ENCODE measurements around the gene GALNT10. TPM values are rescaled to one million over a fixed set of nuclear protein-coding genes. Genes with fewer than 3 reads are reported as not detected.

GALNT10 gene
- polyA plus RNA-seq, 4 donors: 27.6 to 30.1 (median 28.5) TPM

DNA sequence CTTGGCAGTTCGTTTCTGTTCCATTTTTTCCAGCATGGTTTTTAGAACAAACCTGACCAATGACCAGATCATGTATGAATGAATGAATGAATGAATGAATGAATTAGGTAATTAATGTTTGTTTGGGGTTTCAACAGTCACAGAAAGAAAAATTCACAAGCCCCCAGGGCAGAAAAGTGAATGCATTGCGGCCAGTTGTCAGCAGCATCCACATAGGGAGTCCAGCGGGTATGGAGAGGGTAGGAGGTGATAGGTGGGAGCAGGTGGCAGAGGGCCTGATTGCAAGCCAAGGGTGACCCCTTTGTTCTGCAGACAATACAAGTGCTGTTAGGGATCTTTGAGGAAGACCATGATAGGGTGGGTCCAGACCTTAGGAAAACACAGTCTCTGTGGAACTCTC, 205.6 kb downstream of the GALNT10 start:
- no peak for DNase-seq (ENCODE audit: low read depth in 4 of 4, low spot score in 3 of 4)

DNA sequence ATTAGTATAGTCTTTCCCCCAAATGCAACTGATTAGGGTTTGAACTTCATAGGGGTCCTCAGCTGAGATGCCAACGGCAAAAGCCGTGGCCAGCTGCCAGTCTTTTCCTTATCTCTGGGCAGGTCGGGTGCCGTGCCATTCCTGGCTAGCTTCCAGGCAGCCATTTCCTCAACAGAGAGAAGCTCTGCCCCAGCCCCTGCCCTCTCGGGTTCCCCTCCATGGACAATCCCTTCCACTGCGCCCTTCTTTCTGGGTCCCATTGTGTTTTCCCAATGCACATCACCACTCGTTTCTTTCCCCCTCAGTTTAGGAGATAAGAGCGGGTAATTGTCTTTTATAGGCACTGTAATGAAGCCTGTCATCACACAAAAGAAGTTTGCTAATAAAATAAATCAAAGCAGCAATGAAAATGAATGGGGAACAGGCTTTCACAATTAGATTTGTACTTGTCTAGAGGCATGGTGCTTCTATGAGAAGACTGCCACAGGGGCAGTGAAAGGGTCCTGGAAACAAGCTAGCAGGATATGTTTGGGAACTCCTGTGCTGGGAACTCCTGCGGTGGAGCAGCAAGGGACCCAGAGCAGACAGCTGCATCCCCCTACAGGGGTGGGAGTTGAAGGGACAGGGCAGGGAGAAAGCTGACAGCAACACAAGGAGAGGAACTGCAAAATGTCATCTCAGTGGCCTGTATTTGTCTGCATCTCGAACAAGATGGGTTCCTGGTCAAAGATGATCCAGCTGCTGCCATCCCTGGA, 207.3 kb downstream of the GALNT10 start:
- DNase-seq (ENCODE audit: low read depth in 4 of 4, low spot score in 3 of 4): no peak

- no peak for DNase-seq (ENCODE audit: low read depth in 4 of 4, low spot score in 3 of 4)
Measured at GRCh38 chr5:154400678-154401077, 210.1 kb downstream of the GALNT10 start.

- no peak for DNase-seq (ENCODE audit: low read depth in 4 of 4, low spot score in 3 of 4)
Measured at GRCh38 chr5:154401355-154401754, 210.8 kb downstream of the GALNT10 start.

DNA sequence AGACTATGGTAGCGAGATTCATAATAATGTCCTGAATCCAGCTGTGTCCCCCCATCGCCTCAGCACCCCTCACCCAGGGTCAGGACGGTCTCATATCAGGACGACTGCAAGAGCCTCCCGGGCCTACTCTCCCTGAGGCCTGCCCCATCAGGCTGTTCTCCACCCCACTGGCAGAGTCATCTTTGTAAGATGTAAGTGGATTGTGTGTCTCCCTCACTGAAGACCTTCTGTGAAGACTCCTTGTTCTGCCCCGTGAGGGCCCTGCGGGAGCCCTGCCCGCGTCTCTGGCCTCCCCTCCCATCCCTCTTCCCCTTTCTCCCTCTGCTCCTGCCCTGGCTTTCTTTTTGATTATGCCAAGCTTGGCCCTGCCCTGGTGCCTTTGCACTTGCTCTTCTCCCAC, 211.4 kb downstream of the GALNT10 start:
- DNase-seq (ENCODE audit: low read depth in 4 of 4, low spot score in 3 of 4): no peak

- DNase-seq (ENCODE audit: low read depth in 4 of 4, low spot score in 3 of 4): no peak
Measured at GRCh38 chr5:154402611-154403010, 212.1 kb downstream of the GALNT10 start.

DNA sequence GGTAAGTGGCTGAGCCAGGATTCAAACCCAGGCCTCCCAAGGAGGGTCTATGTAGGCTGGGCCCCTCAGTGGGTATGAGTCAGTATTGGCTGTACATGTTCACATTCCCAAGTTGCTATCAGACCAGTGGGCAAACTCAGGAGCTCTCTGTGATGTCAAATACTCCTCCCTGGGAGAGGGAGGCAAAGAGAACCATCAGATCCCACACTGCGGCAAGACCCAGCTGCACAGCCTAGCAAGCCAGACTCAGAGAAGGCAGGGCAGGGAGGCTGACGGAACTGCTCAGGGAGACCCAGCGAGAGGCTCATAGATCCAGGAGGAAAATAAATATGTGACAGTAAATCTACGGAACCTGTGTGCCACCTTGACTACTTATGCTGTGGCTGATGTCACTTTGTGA, 212.7 kb downstream of the GALNT10 start:
- no peak for DNase-seq (ENCODE audit: low read depth in 4 of 4, low spot score in 3 of 4)

- DNase-seq (ENCODE audit: low read depth in 4 of 4, low spot score in 3 of 4): no peak
Measured at GRCh38 chr5:154403776-154404387, 213.3 kb downstream of the GALNT10 start.

- DNase-seq (ENCODE audit: low read depth in 4 of 4, low spot score in 3 of 4): peak; percentile 57 to 68 (median 62)
Measured at GRCh38 chr5:154405078-154405792, 214.7 kb downstream of the GALNT10 start.

GRCh38 chr5:154406231-154406630, 215.7 kb downstream of the GALNT10 start:
- no peak for DNase-seq (ENCODE audit: low read depth in 4 of 4, low spot score in 3 of 4)

DNA sequence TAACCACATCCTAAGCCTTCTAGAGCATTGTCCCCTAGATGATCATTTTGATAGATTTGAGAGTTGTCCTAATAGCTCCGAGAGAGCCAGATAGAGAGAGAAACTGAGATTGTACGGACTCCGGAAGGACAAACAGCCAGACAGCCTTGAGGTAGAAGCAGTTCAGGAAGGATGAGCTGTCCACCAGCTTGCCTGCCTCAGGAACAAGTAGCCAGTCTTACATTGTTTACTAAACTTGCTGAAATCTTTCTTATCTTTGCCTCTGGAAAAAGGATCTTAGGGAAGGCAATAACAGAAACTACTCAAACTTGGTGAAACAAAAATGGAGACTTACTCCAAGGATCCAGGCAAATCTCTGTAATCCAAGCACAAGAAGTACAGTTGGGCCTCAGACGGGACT, 216.3 kb downstream of the GALNT10 start:
- DNase-seq (ENCODE audit: low read depth in 4 of 4, low spot score in 3 of 4): no peak

GRCh38 chr5:154408811-154409210, 218.3 kb downstream of the GALNT10 start:
- DNase-seq (ENCODE audit: low read depth in 4 of 4, low spot score in 3 of 4): no peak

GRCh38 chr5:154409230-154409840, 218.8 kb downstream of the GALNT10 start:
- no peak for DNase-seq (ENCODE audit: low read depth in 4 of 4, low spot score in 3 of 4)

- DNase-seq (ENCODE audit: low read depth in 4 of 4, low spot score in 3 of 4): no peak
Measured at GRCh38 chr5:154410008-154410407, 219.5 kb downstream of the GALNT10 start.

DNA sequence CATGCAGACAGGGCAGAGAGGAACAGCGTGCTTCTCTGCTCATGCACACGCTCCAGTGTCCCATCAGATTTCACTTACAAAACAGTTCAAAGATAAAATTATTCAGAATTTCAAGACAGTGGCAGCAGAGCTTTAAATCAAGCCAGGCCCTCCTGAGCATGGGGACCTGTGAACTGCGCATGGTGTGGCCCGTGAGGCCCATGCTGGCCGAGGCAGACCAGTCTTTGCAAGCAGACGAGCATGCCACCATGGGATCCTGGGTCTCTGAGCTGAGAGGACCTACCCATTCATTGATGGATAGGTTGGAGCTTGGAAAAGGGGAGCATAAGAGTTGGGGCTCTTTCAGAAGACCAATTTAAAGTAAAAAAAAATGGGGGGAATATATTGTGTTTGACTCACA, 220.3 kb downstream of the GALNT10 start:
- DNase-seq (ENCODE audit: low read depth in 4 of 4, low spot score in 3 of 4): no peak

GRCh38 chr5:154411338-154411737, 220.8 kb downstream of the GALNT10 start:
- no peak for DNase-seq (ENCODE audit: low read depth in 4 of 4, low spot score in 3 of 4)

GRCh38 chr5:154412316-154412715, 221.8 kb downstream of the GALNT10 start:
- no peak for DNase-seq (ENCODE audit: low read depth in 4 of 4, low spot score in 3 of 4)

DNA sequence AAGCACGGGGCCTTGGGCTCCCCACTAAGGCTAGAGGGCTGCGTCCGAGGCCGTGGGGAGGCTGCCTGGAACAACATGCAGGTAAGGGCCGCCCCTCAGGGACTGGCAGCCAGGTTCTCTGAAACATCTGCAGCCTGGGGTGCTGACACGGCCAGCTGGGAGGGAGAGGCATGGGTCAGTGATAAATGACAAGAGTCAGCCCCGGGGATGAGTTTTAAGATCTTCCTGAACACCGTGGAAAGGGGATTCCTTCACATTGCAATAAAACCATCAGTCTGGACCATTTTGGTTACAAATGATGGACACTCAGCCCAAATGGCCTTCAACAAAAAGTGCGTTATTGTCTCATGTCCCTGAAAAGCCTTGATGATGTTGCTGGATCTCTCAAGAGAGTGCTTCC, 222.4 kb downstream of the GALNT10 start:
- DNase-seq (ENCODE audit: low read depth in 4 of 4, low spot score in 3 of 4): no peak

- DNase-seq (ENCODE audit: low read depth in 4 of 4, low spot score in 3 of 4): no peak
Measured at GRCh38 chr5:154415114-154415513, 224.6 kb downstream of the GALNT10 start.

- DNase-seq (ENCODE audit: low read depth in 4 of 4, low spot score in 3 of 4): no peak
Measured at GRCh38 chr5:154418344-154418820, 227.8 kb downstream of the GALNT10 start.

DNA sequence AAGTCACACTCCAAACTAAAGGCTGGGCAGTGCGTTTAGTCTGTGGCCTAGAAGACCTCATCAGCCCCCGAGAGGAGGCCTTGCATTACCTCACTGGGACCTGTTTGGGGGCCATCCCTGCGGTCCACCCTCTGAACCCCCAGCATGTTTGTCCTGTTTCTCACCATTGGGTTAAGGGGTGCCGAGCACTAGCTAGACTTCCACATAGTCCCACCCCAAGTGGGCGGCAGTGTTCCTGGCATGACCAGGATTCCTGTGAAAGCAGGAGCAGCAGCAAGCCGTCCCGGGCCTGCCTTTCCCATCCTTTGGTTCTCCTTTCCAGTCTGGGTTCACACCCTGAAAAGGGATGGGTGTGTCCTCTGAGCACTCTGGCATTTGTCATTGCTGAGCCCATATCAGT, 228.7 kb downstream of the GALNT10 start:
- DNase-seq (ENCODE audit: low read depth in 4 of 4, low spot score in 3 of 4): no peak
